HG02759 (cell line): ENCODE results near the gene GET4.
"Not testable (repeated sequence)": the region's sequence is repeated elsewhere in the genome, so short reads cannot be mapped to it uniquely, and the experiment has no call there.

Source experiments
- ATAC-seq: cut with Tn5 transposase; IDR thresholded peaks from one replicate; pipeline ENCODE4 v1.9.1; 2021; ENCODE audit warnings: mild to moderate bottlenecking, moderate library complexity; ENCODE audit not compliant: unreplicated experiment

Gene GET4

GRCh38 chr7:913736-914520 is 37.6 kb downstream of the GET4 start:
- ATAC-seq, result no peak

- ATAC-seq, result no peak
Measured at GRCh38 chr7:914521-915194, 38.3 kb downstream of the GET4 start.

- no peak for ATAC-seq
Measured at GRCh38 chr7:915291-916218, 39.2 kb downstream of the GET4 start.

GRCh38 chr7:916291-916941 is 40.1 kb downstream of the GET4 start:
- ATAC-seq, result no peak

- ATAC-seq, result no peak
Measured at GRCh38 chr7:917255-918117, 41.1 kb downstream of the GET4 start.

GRCh38 chr7:918118-918425 is 41.7 kb downstream of the GET4 start:
- no peak for ATAC-seq

- no peak for ATAC-seq
Measured at GRCh38 chr7:918441-919113, 42.2 kb downstream of the GET4 start.

- ATAC-seq, result no peak
Measured at GRCh38 chr7:919114-919442, 42.7 kb downstream of the GET4 start.

GRCh38 chr7:919924-920341 is 43.6 kb downstream of the GET4 start:
- ATAC-seq, result no peak

- ATAC-seq, result no peak
Measured at GRCh38 chr7:920351-921070, 44.2 kb downstream of the GET4 start.

- no peak for ATAC-seq
Measured at GRCh38 chr7:921071-921461, 44.7 kb downstream of the GET4 start.

- ATAC-seq, result no peak
Measured at GRCh38 chr7:921581-922333, 45.4 kb downstream of the GET4 start.

GRCh38 chr7:922334-923107 is 46.2 kb downstream of the GET4 start:
- no peak for ATAC-seq

- peak; percentile 82 for ATAC-seq
Measured at GRCh38 chr7:923108-924041, 47.0 kb downstream of the GET4 start.

- ATAC-seq, result not testable (repeated sequence)
Measured at GRCh38 chr7:924042-924441, 47.7 kb downstream of the GET4 start.

- peak; percentile 50 for ATAC-seq
Measured at GRCh38 chr7:924541-925231, 48.3 kb downstream of the GET4 start.
